Renal cortex interstitium (tissue), 11 donors: ENCODE data around the gene CRNKL1. TPM values are rescaled to one million over a fixed set of nuclear protein-coding genes. Genes with fewer than 3 reads are reported as not detected.
"Not testable (repeated sequence)": the region's sequence is repeated elsewhere in the genome, so short reads cannot be mapped to it uniquely, and the experiment has no call there.

Source experiments
- DNase-seq, 11 donors: peaks; one replicate each; pipeline ENCODE4 v3.0.0-alpha.2; 2013; ENCODE audit warnings: low read depth in 9 of 11, low spot score in 4 of 11; ENCODE audit errors: extremely low read depth in 1 of 11
- polyA plus RNA-seq, 3 donors: library from polyadenylated mRNA; unstranded; fragments of 120-200 nt; gene quantifications; one replicate each; pipeline ENCODE4 v1.2.1, GENCODE V29; 2013; ENCODE audit not compliant: insufficient read length in 3 of 3

The CRNKL1 gene
- polyA plus RNA-seq, 3 donors = 38.8 to 49.5 (median 47.9) TPM

DNA sequence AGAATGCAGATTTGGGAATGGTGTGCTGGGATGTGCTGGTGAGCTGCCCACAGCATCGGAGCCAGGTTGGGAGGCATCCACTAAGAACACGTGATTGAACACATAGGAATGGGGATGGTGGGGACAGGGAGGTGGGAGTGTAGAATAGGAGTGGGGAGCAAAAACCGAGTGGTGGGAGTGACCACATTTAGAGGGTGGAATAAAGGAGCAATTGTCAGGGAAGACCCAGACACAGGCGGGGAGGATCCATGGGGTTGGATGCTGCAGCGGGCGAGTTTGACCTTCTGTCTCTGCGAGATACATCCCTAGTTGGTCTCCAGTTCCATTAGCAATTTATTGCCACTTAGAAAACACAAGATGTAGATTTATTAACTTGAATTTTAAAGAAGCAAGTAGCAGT, 30.4 kb downstream of the CRNKL1 start:
- no peak for DNase-seq

DNA sequence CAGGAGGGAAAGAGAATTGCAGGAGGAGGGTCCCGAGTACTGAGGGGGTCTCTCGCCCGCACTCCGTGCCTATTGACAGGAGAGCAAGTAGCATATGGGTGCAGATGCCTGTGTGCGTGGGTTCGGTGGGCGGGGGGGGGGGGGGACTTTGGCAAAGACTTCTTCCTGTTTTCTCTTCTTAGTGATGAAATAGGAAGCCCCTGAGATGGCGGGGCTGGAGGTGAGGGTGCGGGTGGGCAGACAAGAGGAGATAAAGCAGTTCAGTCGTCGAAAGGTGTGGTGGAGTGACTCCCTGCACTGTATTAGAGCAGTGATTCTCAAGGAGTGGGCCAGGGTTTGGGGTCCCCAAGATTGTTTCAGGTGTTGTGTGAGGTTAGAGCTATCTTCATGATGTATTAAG, 31.4 kb downstream of the CRNKL1 start:
- DNase-seq = no peak

DNA sequence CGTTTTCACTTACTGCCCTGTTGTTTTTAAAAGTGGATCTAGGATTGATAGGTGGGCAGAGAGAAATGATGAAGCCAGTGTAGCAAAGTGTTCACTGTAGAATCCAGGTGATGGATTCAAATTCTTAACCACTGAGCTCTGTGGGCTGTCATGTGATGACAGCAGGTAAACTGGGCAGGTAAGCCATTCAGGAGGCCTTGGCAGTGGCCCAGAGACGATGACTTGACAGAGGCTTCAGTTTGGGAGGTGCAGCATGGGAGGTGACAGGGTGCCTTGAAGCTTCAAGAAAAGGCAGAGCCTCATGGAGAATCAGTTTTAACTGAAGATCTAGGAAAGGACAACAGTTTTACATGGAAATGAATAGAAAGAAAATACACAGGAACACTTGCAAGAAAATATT, 33.1 kb downstream of the CRNKL1 start:
- DNase-seq = no peak

DNA sequence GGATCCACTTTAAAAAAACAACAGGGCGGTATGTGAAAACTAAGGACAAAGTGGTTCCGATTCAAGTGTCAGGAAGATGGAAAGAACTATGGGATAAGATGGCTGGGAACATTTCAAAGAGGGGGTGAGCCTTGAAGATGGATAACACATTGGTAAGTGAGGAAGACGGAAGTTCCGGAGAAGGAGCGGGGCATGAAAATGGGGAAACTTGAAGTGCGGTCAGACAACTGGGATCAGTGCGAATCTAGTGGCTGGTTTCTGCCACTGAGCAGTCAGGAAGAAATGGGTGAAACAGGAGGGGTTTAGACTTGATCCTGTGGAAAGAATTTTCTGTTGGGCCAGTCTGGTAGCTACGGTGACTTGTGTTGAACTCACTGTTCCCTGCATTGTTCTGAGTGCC, 33.9 kb downstream of the CRNKL1 start:
- no peak for DNase-seq

DNA sequence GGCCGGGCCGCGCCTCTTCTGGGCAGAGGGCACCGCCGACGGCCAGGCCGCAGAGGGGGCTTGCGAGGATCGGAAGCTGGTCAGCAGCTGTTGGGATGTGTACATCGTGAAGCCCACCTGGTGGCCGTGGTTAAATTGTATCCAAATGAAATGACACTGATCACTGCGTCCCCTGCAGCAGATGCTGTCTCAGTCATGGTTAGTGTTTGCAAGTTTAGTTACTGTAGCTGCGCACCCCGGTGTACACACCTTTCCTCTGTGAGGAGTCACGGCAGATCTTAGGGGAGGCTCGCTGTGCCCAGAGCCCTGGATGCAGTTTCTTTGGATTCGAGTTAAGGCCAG, 34.5 kb downstream of the CRNKL1 start:
- no peak for DNase-seq

DNA sequence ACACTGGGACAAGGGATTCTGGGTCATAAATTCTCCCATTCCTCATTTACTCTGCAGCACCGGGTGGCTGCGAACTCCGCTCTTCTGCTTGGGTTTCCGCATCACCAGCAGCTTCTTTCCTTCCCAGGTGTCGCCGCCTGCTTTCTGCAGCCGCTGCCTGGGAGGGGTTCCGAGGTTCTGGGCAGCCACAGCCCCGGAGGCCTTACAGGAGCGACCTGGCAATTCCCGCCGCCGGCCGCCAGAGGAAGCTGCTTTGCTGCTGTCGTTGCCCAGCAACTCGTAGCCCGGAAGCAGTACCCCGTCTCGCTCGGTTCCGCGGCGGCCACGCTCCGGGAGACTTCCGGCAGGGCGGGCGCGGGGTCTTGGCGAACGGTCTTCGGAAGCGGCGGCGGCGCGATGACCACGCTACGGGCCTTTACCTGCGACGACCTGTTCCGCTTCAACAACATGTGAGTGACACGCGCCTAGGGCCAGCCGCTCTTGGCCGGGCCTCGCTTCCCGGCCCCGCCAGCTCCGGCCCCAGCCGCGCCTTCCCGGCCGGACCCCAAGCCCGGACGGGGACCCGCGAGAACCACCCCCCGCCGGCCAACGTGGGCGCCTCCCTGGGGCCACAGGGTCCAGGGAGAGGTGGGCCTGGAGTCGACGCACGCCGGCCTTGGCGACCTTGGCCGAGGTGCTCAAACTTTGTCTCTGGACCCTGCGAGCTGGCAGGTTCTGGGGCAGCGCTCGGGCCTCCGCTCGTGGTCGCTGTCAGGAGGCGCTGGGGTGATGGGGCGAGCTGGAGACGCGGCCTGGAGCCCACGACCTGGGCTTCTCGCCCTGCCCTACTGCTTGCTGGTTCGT, 35.0 kb downstream of the CRNKL1 start, which contains the start of gene NAA20:
TSS of gene NAA20 (plus strand) at position 362 of the 843 bp plus-strand sequence. CDS start at position 397, 35 bp downstream.
- DNase-seq = peak; percentile 72 to 91 (median 89)

DNA sequence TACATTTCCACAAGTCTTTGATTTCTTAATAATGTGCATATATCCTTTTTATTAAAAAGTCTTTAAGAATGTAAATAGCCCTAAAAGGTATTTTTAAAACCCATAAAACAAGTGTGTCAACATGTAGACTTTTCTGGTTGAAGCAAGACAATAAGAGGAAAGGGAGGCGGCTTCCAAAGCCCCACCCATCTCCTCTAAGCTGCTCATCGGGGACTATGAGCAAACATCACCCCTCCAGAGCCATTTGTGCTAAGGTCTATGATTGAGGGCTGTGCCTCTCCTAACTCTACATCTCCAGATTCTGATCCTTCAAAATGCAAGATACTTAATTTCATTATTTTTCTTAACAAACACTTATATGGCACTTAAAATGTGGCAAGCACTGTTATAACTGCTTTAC, 37.6 kb downstream of the CRNKL1 start:
- DNase-seq = no peak

DNA sequence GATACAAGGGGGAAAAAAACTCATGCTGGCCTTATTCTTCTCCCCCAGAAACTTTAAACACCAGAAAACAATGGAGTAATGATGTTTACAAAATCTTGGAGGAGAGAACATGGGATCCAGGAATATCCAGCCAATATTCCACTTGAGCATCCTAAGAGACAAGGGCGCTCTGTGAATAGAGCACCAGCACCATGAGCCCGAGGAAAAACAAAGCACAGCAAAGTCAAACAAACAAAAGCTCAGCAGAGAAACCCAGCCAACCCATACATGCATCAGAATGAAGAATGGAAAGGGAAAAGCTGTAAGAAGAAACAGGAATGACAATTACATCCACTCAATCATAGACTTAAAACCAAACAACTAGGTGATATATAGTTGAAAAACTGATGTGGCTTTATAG, 39.7 kb downstream of the CRNKL1 start:
- DNase-seq = no peak

DNA sequence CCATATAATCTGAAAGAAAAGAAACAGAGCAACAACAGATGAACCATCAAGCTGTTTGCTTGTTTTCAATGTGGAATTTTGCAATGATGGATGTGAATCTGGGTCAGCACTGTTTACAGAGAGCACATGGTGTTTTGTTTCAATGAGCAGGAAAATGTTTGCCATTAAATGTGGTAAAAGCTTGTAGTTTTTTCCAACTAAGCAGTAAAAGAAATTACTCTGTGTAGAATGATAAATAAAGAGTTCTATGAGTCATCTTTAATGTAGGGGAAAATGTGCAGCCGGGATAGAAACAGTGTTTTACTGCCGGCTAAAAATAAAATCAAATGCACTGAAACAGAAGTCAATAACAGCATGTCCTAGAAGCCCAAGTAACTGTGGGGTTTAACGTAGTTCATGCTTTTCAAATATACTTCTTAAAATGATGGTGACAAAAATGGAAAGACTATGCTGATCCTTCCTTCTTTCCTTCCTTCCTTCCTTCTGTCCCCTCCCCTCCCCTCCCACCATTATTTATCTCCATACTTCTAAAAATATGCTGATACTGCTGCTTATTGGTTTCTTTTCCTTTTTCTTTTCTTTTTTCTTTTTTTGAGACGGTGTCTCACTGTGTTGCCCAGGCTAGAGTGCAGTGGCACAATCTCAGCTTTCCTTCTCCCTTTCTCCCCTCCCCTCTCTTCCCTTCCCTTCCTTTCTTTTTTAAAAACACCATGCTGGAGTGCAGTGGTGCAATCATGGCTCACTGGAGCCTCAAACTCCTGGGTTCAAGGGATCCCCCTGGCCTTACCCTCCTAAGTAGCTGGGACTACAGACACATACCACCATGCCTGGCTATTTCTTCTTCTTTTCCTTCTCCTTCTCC, 41.4 kb downstream of the CRNKL1 start:
- DNase-seq = peak in 6 of 11 donors; percentile 66 to 81 (median 73)

DNA sequence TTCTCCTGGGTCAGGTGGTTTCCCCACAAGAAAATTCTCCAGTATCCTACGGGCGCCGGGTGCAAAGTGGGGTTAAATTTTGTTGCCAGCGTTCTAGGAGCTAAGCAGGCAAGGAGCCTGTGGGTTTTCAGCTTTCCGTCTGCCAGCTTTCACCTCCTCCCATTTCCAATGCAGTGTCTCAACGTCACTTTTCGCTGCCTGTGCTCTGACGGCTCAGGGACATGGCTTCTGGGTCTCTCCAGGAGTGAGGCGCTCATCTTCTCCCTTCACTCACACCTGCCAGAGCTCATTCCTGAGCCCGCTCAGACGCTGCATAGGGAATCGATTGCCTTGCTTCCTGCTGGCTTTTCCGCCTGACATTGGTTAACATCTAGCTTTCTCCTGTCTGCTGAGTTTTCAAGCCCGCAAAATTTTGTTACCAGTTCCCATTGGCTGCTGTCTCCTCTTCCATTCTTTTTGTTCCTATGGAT, 42.4 kb downstream of the CRNKL1 start:
- no peak for DNase-seq

DNA sequence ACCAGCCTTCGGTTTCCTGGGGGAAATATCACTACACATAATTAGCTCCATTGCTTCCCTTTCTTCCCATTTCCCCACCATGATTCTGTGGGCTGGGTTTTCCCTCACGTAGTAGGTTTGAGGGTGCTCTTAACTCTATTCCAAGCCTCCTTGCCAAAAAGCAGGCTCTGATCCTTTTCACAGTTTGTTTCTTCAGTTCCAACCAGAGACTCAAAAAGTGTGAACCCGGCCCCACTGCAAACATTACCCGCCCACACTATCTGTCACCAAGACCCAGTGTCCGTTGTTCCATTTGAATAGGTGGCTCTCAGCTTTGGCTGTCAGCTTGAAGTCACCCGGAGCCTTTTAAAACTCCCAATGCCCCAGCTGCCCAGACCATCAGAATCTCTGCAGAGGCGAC, 46.9 kb downstream of the CRNKL1 start:
- no peak for DNase-seq

DNA sequence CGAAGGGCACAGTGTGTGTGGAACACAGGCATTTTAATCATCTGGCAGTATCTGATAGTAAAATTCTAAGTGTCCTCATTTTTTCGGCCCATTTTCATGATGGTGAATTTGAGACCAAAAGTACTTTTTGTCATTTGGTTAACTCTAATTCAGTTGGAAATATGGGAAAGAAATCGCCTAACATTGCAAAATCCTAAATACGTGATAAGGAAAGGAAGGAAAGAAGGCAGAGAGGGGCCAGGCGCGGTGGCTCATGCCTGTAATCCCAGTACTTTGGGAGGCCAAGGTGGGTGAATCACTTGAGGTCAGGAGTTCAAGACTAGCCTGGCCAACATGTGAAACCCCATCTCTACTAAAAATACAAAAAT, 48.3 kb downstream of the CRNKL1 start:
- DNase-seq = not testable (repeated sequence)

DNA sequence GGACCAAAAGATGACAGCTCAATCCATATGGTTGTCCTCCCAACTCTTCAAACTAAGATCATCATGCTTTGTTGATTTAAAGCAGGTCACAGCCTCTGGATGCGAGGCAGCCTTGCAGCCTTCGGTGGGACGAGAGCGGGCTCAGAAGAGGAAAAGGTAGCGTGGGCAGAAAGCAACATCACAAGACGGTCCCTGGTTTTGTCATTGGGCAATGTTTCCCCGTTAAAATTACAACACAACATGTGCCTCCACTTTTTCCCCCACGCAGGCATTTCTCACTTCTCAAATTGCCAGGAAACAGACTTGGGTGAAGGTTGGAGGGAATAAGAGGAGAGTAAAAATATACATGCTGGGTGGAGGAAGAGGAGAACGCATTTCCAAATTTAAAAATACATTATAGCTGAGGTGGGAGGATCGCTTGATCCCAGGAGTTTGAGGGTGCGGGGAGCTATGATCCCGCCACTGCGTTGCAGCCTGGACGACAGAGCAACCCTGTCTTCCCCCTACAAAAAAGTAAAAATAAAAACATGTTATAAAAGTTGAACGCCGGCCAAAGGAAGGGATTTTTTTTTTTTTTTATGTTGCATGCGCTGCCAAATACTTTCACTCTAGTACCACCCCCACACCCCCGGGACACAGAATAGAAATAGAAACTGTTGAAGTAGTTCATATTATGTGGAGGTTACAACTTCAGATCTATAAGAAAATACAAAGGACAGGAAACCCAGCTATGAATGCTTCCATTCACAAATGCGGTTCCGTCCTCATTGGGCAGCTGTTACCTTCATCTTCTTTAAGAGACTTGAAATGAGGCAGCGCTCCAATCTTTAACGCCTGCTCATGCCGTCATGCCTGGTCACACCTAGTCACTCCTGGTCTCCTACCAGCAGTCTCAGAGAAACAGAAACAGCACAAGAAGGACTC, 49.0 kb downstream of the CRNKL1 start:
- DNase-seq = no peak

DNA sequence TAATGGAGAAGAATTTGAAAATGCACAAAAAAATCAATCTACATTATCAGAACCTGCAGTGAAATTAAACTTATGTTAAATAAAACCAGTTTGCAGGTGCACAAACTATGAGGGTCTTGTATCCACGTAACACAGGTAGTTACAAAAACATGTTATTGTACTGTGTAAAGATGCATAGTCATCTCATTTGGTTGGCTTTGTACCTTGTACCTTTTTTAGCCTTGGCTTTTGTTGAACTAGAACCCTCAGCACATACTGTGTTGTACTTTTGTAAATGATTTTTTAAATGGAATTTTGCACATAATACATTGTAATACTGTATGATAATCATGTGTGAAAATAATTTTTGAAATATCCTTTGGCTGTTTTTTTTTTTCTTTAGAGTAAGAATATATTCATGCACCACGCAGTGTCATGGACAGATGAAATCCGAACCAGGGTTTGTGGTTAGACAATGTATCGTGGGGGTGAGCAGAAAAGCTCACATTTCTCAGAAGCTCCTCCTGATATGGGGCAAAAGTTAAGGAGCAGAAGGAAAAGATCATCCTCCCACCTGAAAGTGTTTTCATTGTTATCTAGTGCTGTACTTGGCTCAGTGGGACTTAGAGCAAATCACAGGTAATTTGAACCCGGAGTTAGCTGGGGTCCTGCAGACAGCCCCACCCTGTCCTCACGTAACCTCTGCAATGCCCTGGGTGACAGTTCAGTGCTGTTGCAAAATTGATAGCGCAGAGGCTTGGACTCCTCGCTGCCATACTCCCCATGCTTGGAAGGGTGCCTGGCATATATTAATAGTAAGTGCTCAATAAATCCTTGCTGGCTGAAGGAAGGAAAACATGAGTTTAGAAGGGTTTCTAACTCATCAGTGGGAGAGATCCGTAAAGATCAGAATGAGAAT, 49.9 kb downstream of the CRNKL1 start:
- DNase-seq = no peak

DNA sequence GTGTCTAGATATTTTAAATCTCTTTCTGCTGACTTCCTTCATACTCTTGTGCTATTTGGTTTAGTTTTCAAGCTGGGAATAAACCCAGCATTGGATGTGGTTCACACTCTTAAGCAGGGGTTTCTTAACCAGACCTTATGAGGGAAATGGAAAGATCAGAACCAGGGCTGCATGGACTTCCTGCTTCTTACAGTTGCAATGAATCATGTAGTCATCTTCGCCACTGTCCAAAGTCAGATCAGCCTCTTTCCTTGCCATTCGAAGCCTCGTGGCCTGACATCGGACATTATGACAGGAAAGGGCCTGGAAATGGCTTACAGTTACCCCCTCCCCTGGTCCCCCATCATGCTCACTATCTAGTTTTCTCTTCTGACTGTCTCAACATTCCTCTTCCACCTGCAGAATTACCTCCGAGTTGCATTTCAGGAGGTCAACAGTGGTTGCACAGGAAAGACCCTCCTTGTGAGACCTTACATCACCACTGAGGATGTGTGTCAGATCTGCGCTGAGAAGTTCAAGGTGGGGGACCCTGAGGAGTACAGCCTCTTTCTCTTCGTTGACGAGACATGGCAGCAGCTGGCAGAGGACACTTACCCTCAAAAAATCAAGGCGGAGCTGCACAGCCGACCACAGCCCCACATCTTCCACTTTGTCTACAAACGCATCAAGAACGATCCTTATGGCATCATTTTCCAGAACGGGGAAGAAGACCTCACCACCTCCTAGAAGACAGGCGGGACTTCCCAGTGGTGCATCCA, 51.9 kb downstream of the CRNKL1 start:
- no peak for DNase-seq

DNA sequence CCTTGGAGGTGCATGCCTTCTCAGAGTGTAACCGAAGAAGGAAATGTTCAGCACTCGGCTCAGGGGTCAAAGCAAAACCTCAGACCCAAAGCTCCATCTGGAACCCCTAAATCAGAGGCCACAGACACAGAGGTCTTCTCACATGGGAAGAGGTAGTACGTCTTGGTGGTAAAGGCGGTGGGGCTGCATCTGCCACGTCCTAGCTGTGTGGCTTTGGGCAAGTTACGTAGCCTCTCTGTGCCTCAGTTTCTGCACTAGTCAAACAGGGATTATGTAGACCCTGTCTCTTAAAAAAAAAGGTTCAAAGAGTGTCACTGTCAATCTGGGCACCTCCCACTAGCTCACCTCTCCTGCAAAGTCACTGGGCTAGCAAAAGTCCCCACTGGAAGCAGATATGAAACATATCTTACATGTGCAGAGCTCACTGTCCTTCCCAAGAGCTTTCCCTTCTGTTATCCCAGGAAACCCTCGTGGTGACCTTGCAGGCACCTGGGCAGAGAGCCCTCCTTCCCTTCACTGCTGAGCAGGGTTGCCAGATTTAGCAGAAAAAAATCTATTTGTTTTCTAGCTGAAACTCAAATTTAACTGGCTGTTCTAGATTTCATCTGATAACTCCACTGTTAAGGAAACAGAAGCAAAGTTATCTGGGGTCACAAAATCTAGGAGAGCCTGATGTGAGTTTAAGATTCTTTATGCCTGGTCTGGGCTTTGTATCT, 53.1 kb downstream of the CRNKL1 start:
- no peak for DNase-seq

DNA sequence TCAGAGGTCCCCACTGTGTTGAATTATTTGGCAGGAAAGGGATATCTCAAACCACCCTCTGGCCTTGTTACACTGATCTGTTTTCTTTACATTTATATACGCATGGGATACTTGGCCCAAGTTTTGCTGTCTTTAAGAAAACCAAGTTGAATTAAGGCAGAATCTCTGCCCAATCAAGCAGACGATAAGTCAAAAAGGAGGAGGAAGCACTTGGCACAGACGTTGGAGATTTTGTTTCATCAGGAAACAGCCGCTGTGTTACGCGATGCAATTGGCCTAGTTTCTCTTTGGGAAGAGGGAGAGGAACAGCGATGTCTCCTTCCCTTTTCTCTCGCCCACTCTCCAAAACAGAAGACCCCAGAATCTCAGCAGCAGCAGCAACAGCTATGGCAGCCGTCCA, 55.3 kb downstream of the CRNKL1 start:
- no peak for DNase-seq
